ENCODE measurements around the gene LSS.

DNA sequence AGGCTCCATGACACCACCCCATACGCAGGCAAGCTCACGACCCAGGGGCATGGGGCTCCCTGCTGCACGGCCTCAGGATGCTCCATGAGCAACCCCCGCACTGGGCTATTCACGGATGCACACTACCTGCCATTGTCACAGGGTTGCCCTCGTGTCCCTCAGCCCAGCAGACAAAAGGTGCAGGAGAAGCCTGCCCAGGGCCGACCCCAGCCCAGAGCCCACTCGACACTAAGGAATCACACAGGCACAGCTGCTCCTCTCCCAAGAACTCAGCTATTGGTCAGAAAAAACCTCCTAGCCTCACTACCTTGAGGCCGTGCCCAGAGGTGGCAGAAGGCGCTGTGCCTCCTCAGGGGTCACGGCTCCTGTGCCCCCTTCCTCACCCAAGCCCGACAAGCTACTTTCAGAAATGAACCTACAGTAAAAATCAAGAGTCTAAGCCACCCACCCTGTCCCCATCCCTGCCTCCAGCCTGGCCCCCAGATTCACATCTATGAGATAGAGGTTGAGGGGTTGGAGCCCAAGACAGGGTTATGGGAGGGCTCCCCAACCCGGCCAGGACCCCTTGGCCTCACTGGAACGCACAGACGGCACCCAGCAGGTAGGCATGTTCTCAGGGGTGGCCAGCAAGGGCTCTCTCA lies 38.0 kb downstream of the LSS start:
- TF ChIP-seq, protein P1, sequence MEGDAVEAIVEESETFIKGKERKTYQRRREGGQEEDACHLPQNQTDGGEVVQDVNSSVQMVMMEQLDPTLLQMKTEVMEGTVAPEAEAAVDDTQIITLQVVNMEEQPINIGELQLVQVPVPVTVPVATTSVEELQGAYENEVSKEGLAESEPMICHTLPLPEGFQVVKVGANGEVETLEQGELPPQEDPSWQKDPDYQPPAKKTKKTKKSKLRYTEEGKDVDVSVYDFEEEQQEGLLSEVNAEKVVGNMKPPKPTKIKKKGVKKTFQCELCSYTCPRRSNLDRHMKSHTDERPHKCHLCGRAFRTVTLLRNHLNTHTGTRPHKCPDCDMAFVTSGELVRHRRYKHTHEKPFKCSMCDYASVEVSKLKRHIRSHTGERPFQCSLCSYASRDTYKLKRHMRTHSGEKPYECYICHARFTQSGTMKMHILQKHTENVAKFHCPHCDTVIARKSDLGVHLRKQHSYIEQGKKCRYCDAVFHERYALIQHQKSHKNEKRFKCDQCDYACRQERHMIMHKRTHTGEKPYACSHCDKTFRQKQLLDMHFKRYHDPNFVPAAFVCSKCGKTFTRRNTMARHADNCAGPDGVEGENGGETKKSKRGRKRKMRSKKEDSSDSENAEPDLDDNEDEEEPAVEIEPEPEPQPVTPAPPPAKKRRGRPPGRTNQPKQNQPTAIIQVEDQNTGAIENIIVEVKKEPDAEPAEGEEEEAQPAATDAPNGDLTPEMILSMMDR (IDR thresholded peaks at IDR 0.05), result no peak
- TF ChIP-seq POLR2A (IDR thresholded peaks at IDR 0.05) (no peak), POLR2AphosphoS5 (IDR thresholded peaks at IDR 0.05) (no peak)
